ENCODE measurements around the gene HDAC7. TPM values are rescaled to one million over a fixed set of nuclear protein-coding genes. Genes with fewer than 3 reads are reported as not detected.
"Not testable (repeated sequence)": the region's sequence is repeated elsewhere in the genome, so short reads cannot be mapped to it uniquely, and the experiment has no call there.

The HDAC7 gene
- total RNA-seq, 1 experiment from 2014 or later: 71.2 TPM

- ChIA-PET CTCF (interaction anchor here (0.6 kb wide), 1 partner anchor 23 kb away, joined by 3 read pairs; no protein-coding TSS in a partner anchor), POLR2A (no interaction called here)
- H3K36me3 ChIP-seq (ENCODE audit: control insufficient read depth, insufficient read depth, low read length): no peaks in the 10 kb centered on the region
- H3K9me3 ChIP-seq: no peaks in the 10 kb centered on the region
- H3K4me1 Mint-ChIP-seq (ENCODE audit: low read depth, unreplicated experiment): peaks cover 6% of the 10 kb centered on the region
- H3K36me3 Mint-ChIP-seq (ENCODE audit: insufficient read depth, unreplicated experiment): peaks cover 5% of the 10 kb centered on the region
- no peaks in the 10 kb centered on the region for H3K27me3 Mint-ChIP-seq (ENCODE audit: insufficient read depth, unreplicated experiment)
- H3K27ac Mint-ChIP-seq (ENCODE audit: unreplicated experiment): no peak overlapping the region
- TF ChIP-seq CTCF (IDR thresholded peaks at IDR 0.05; ENCODE audit: insufficient read depth in 1 of 2, low read depth in 1 of 2, low read length in 1 of 2, severe bottlenecking in 1 of 2, unreplicated experiment in 1 of 2): no peak
- H3K4me3 ChIP-seq (ENCODE audit: low read depth, low read length): no peak overlapping the region
- no peak for DNase-seq
- no peak overlapping the region for H3K4me3 Mint-ChIP-seq (ENCODE audit: unreplicated experiment)
- no peaks in the 10 kb centered on the region for H3K4me1 ChIP-seq
- no peaks in the 10 kb centered on the region for H3K9me3 Mint-ChIP-seq (ENCODE audit: unreplicated experiment)
- no TSS peak for BruUV-seq (replicated peaks)
- no peaks in the 10 kb centered on the region for H3K27me3 ChIP-seq (replicated peaks; ENCODE audit: control insufficient read depth, insufficient read depth, low read length)
- intact Hi-C loops (cut with micrococcal nuclease; ENCODE audit: unreplicated experiment): no loop called here
Observed at GRCh38 chr12:47843226-47843980, 23.7 kb upstream of the HDAC7 start.

- H3K9me3 Mint-ChIP-seq (ENCODE audit: unreplicated experiment); CTCF ChIA-PET; H3K9me3 ChIP-seq; H3K27me3 Mint-ChIP-seq (ENCODE audit: insufficient read depth, unreplicated experiment); H3K4me1 ChIP-seq; BruUV-seq (replicated peaks); H3K4me3 ChIP-seq (ENCODE audit: low read depth, low read length); H3K36me3 Mint-ChIP-seq (ENCODE audit: insufficient read depth, unreplicated experiment); H3K4me3 Mint-ChIP-seq (ENCODE audit: unreplicated experiment); H3K27me3 ChIP-seq (replicated peaks; ENCODE audit: control insufficient read depth, insufficient read depth, low read length); intact Hi-C loops (cut with micrococcal nuclease; ENCODE audit: unreplicated experiment); H3K27ac Mint-ChIP-seq (ENCODE audit: unreplicated experiment); POLR2A ChIA-PET; DNase-seq; H3K36me3 ChIP-seq (ENCODE audit: control insufficient read depth, insufficient read depth, low read length): not testable (repeated sequence)
- H3K4me1 Mint-ChIP-seq (ENCODE audit: low read depth, unreplicated experiment): peaks cover 10% of the 10 kb centered on the region
Observed at GRCh38 chr12:47842543-47842942, 22.8 kb upstream of the HDAC7 start.

GRCh38 chr12:47841910-47842309 is 22.2 kb upstream of the HDAC7 start:
- POLR2A ChIA-PET: no interaction called here
- no peak overlapping the region for H3K4me3 Mint-ChIP-seq (ENCODE audit: unreplicated experiment)
- no peak for TF ChIP-seq CTCF (IDR thresholded peaks at IDR 0.05; ENCODE audit: insufficient read depth in 1 of 2, low read depth in 1 of 2, low read length in 1 of 2, severe bottlenecking in 1 of 2, unreplicated experiment in 1 of 2)
- H3K9me3 Mint-ChIP-seq (ENCODE audit: unreplicated experiment): no peaks in the 10 kb centered on the region
- Histone ChIP-seq H3K4me3 (ENCODE audit: low read depth, low read length) (no peak overlapping the region), H3K36me3 (ENCODE audit: control insufficient read depth, insufficient read depth, low read length) (no peaks in the 10 kb centered on the region), H3K4me1 (no peaks in the 10 kb centered on the region), H3K27me3 (replicated peaks; ENCODE audit: control insufficient read depth, insufficient read depth, low read length) (no peaks in the 10 kb centered on the region), H3K9me3 (no peaks in the 10 kb centered on the region)
- CTCF ChIA-PET: interaction anchor here (0.9 kb wide), 1 partner anchor 34 kb away, joined by 4 read pairs; no protein-coding TSS in a partner anchor
- peaks cover 5% of the 10 kb centered on the region for H3K36me3 Mint-ChIP-seq (ENCODE audit: insufficient read depth, unreplicated experiment)
- intact Hi-C loops (cut with micrococcal nuclease; ENCODE audit: unreplicated experiment): no loop called here
- BruUV-seq (replicated peaks): no TSS peak
- H3K27ac Mint-ChIP-seq (ENCODE audit: unreplicated experiment): no peak overlapping the region
- DNase-seq: no peak
- H3K27me3 Mint-ChIP-seq (ENCODE audit: insufficient read depth, unreplicated experiment): no peaks in the 10 kb centered on the region
- H3K4me1 Mint-ChIP-seq (ENCODE audit: low read depth, unreplicated experiment): peaks cover 13% of the 10 kb centered on the region

Data from Caco-2 (cell line).